PC-9 (cell line): Measurements from ENCODE around the gene SREK1IP1. TPM values are rescaled to one million over a fixed set of nuclear protein-coding genes. Genes with fewer than 3 reads are reported as not detected.

Experiments used
- BruUV-seq: library from RNA; stranded (reverse); fragments of 400-500 nt; replicated peaks from 2 replicates; lab custom pipeline; 2021; lab: Mats Ljungman, UMichigan
- CTCF ChIA-PET: fragments of 300-600 bp; sonication (Branson Sonifier 250); formaldehyde crosslinking; loops from one replicate; lab custom pipeline; 2022; ENCODE audit warnings: antibody characterized with exemption; lab: Charles Lee
- POLR2A ChIA-PET: fragments of 300-600 bp; sonication (Branson Sonifier 250); formaldehyde crosslinking; loops from one replicate; lab custom pipeline; 2022; ENCODE audit warnings: antibody characterized with exemption; ENCODE audit not compliant: unreplicated experiment; lab: Charles Lee
- DNase-seq, 2 experiments: peaks; one replicate each; pipeline versions ENCODE4 v3.0.0 to v3.0.0-alpha.2; 2015 to 2022; ENCODE audit warnings: mixed read lengths in 1 of 2
- H2AFZ ChIP-seq: fragments of 200-600 bp; sonication (generic); 2 replicates; pipeline ENCODE4 v1.8.1; 2017; ENCODE audit warnings: antibody characterized with exemption
- H3F3A ChIP-seq: fragments of 200-600 bp; sonication (generic); 2 replicates; pipeline ENCODE4 v1.8.1; 2017; ENCODE audit warnings: antibody characterized with exemption, mild to moderate bottlenecking, low read depth; ENCODE audit not compliant: insufficient read depth
- H3K27ac ChIP-seq: fragments of 200-600 bp; sonication (generic); 2 replicates; pipeline ENCODE4 v1.6.1; 2016; ENCODE audit warnings: mixed run types
- H3K27me3 ChIP-seq: fragments of 200-600 bp; sonication (generic); 2 replicates; pipeline ENCODE4 v1.6.1; 2016; ENCODE audit warnings: low read depth, mixed run types; ENCODE audit not compliant: insufficient read depth
- H3K36me3 ChIP-seq: fragments of 200-600 bp; sonication (generic); 2 replicates; pipeline ENCODE4 v1.6.1; 2016; ENCODE audit warnings: low read depth, mixed run types
- H3K4me1 ChIP-seq: fragments of 200-600 bp; sonication (generic); replicated peaks from 2 replicates; pipeline ENCODE4 v1.6.1; 2016; ENCODE audit warnings: mixed run types; ENCODE audit not compliant: insufficient read depth
- H3K4me2 ChIP-seq: fragments of 200-600 bp; sonication (generic); 2 replicates; pipeline ENCODE4 v1.6.1; 2017; ENCODE audit warnings: mixed run types
- H3K4me3 ChIP-seq: fragments of 200-600 bp; sonication (generic); 2 replicates; pipeline ENCODE4 v1.6.1; 2016; ENCODE audit warnings: mixed run types
- H3K79me2 ChIP-seq: fragments of 200-600 bp; sonication (generic); 2 replicates; pipeline ENCODE4 v1.6.1; 2017; ENCODE audit warnings: low read depth, mixed run types
- H3K9me2 ChIP-seq: fragments of 200-600 bp; sonication (generic); 2 replicates; pipeline ENCODE4 v1.8.1; 2017; ENCODE audit warnings: mild to moderate bottlenecking; ENCODE audit not compliant: insufficient read depth
- H3K9me3 ChIP-seq: fragments of 200-600 bp; sonication (generic); 2 replicates; pipeline ENCODE4 v1.8.1; 2016; ENCODE audit warnings: low read depth; ENCODE audit not compliant: insufficient read depth
- H4K20me1 ChIP-seq: fragments of 200-600 bp; sonication (generic); 2 replicates; pipeline ENCODE4 v1.8.1; 2017; ENCODE audit not compliant: insufficient read depth
- CTCF ChIP-seq: fragments of 200-600 bp; sonication (generic); conservative IDR thresholded peaks from 2 replicates; pipeline ENCODE4 v1.6.1; 2017; ENCODE audit warnings: mixed run types, antibody characterized with exemption, mild to moderate bottlenecking, moderate library complexity
- EZH2 ChIP-seq: fragments of 200-600 bp; sonication (generic); IDR thresholded peaks from 2 replicates; pipeline ENCODE4 v1.8.0; 2017; ENCODE audit warnings: antibody characterized with exemption, low read depth
- intact Hi-C: fragments of 100-400 bp; cut with micrococcal nuclease; formaldehyde crosslinking; loops from one replicate; pipeline ENCODE4 v1.10.0; 2022; ENCODE audit not compliant: unreplicated experiment
- total RNA-seq: library from RNA; stranded (reverse); gene quantifications from 2 replicates; pipeline ENCODE4 v1.2.3, GENCODE V29; 2021

The SREK1IP1 gene
- total RNA-seq, 1 experiment from 2014 or later: 10.9 TPM

- H3K4me3 ChIP-seq: no peak overlapping the region
- no peaks in the 10 kb centered on the region; the same call in 1 of the 2 replicates for H3K9me3 ChIP-seq
- no peaks in the 10 kb centered on the region for H3K27me3 ChIP-seq
- no TSS peak for BruUV-seq
- no peak overlapping the region for H3K27ac ChIP-seq
- H4K20me1 ChIP-seq: no peaks in the 10 kb centered on the region
- H3K36me3 ChIP-seq: no peaks in the 10 kb centered on the region
- H3K4me2 ChIP-seq: no peak overlapping the region
- TF ChIP-seq CTCF (no peak), EZH2 (no peak)
- H3K9me2 ChIP-seq: no peaks in the 10 kb centered on the region; the same call in 1 of the 2 replicates
- intact Hi-C loops: no loop called here
- ChIA-PET POLR2A (no interaction called here), CTCF (no interaction called here)
- no peaks in the 10 kb centered on the region for H3K79me2 ChIP-seq
- H3K4me1 ChIP-seq: no peaks in the 10 kb centered on the region
- no peaks in the 10 kb centered on the region for H3F3A ChIP-seq
- DNase-seq: no peak
- no peak overlapping the region for H2AFZ ChIP-seq
Observed at GRCh38 chr5:64670277-64670676, 98.2 kb downstream of the SREK1IP1 start.

Other genes starting within 250 kb of the SREK1IP1 start
- gene SHISAL2B, start 78.2 kb downstream of the SREK1IP1 start, total RNA-seq: not detected in 2 replicates
- gene CWC27, start 239 bp upstream of the SREK1IP1 start, total RNA-seq: 17.1 and 24.1 TPM in 2 replicates